GM18861 (cell line): ENCODE results near the gene TSPAN6.

ENCODE experiments used
- ATAC-seq: cut with Tn5 transposase; IDR thresholded peaks from one replicate; pipeline ENCODE4 v1.9.1; 2021; ENCODE audit not compliant: unreplicated experiment

Gene TSPAN6

DNA sequence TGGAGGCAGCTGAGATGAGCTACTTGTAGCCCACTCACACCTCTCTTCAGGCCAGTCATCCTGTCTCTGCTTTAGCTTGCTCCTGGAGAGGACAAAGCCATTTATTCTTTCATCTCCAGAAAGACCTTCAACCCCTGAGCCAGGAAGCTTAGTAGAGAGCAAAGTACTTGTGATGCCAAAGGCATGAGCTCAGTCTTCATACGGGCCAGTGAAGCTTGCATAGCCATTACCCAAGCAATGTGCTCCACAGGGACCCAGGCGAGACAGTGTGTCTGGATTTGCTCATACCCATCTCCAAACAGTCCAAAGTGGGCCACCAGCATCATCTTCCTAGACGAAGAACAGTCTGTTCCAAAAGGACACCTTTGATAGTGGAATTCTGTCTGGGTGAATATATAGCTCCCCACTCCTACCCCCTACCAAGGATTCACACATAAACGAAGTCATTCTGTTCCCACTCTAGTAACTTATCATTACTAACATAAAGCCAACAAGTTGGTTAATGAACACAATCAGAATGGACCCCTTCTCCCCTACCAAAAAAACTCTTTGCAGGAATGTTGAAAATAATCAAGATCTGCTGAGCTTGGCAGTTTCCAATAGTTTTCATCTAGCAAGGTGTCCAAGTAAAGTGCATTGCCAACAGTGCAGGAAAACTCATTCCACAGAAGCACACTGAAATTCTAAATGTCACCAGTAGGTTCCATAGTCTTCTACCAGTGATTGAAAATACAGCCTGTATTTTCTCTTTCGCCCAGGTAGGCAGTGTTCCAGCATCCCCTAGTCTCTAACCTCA is 45.2 kb downstream of the TSPAN6 start:
- no peak for ATAC-seq

DNA sequence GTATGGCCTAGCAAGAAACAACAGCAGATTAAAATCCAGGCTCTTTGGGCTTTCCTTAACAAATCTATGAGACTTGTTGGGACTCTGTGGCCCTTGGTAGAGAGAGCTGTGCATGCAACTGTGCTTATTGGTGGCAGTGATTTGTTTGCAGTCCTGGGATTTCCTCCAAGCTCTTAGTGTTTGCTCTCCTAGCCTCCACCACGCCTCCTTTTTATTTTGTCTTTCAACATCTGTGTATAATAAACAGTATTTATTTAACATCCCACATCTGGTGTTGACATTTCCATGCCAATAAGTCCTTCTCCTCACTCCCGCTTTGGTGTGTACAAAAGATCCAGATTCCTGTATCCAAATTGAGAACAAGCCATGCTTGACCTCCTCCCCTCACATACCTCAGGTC is 48.7 kb downstream of the TSPAN6 start:
- ATAC-seq, result no peak

DNA sequence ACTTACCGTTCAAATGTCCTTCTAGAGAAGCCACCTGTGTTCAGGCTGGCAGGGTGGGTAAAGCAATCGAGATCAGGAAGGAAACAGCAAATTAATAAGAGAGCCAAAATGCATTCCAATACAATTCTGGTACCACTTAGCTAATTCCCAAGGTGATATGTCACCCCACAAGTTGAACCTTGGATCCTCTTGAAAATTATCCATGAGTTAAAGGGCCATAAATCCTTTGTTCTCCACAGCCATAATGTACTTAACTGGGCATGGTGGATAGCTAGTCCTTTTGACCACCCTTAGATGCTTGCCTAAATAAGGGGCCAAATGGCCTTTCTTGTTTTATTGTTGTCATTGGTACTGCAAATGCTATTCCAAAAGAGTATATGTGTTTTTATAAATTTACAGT is 49.9 kb downstream of the TSPAN6 start:
- ATAC-seq, result no peak

DNA sequence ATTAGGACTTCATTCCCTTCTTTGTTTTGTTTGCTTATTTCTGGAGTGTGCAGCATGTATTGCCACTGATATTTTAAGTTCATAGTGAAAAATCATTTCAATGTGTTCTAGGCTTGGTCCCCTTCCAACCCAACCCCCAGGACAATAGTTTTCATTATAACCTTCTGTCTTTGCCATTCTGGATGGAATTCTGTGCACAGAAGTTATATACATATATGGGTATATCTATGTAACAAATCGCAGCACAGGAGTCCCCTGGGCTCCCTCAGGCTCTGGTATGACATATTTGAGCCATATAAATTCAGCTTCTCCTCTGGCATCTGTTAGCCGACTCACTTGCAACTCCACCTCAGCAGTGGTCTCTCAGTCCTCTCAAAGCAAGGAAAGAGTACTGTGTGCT is 52.0 kb downstream of the TSPAN6 start, which contains the start of gene TNMD:
Gene TNMD (plus strand): TSS at position 326 of the 400 bp plus-strand sequence. CDS start 83 bp downstream, outside the sequence.
- no peak for ATAC-seq
